HG02588 (cell line): ENCODE results near the gene GRIK5.
"Not testable (repeated sequence)": the region's sequence is repeated elsewhere in the genome, so short reads cannot be mapped to it uniquely, and the experiment has no call there.

Experiments
- ATAC-seq: cut with Tn5 transposase; IDR thresholded peaks from one replicate; pipeline ENCODE4 v1.9.1; 2021; ENCODE audit warnings: mild to moderate bottlenecking, moderate library complexity; ENCODE audit not compliant: unreplicated experiment

The GRIK5 gene

GRCh38 chr19:41991925-41992569, 78.0 kb downstream of the GRIK5 start:
- not testable (repeated sequence) for ATAC-seq

- ATAC-seq = no peak
Observed at GRCh38 chr19:41991025-41991424, 79.0 kb downstream of the GRIK5 start.

- no peak for ATAC-seq
Observed at GRCh38 chr19:41990615-41991014, 79.4 kb downstream of the GRIK5 start.

DNA sequence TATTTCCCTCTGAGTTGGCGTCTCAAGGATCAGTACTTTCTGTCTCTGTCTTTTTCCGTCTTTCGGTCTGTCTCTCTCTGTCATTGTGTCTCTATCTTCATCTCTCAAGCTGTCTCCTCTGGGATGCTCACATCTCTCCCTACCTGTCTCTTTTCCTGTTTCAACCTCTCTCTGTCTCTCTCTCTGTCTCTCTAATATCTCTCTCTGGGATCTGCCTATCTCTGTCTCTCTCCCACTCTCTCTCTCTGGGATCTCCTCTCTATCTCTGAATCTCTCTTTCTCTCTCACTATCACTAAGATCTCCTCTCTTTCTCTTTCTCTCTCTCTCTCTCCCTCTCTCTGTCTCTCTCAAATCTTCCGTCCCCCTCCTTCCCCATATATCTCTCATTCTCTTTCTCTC, 80.0 kb downstream of the GRIK5 start:
- ATAC-seq = no peak

DNA sequence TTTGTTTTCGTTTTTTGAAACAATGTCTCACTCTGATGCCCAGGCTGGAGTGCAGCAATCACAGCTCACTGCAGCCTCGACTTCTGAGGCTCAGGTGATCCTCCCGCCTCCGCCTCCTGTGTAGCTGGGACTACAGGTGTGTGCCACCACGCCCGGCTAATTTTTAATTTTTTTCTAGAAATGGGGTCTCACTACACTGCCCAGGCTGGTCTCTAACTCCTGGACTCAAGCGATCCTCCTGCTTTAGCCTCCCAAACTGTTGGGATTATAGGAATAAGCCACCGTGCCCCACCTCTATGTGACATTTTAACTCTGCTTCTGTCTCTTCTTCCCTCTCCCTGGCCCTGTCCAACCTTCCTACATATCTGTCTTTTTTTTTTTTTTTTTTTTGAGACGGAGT, 81.1 kb downstream of the GRIK5 start:
- ATAC-seq = no peak

DNA sequence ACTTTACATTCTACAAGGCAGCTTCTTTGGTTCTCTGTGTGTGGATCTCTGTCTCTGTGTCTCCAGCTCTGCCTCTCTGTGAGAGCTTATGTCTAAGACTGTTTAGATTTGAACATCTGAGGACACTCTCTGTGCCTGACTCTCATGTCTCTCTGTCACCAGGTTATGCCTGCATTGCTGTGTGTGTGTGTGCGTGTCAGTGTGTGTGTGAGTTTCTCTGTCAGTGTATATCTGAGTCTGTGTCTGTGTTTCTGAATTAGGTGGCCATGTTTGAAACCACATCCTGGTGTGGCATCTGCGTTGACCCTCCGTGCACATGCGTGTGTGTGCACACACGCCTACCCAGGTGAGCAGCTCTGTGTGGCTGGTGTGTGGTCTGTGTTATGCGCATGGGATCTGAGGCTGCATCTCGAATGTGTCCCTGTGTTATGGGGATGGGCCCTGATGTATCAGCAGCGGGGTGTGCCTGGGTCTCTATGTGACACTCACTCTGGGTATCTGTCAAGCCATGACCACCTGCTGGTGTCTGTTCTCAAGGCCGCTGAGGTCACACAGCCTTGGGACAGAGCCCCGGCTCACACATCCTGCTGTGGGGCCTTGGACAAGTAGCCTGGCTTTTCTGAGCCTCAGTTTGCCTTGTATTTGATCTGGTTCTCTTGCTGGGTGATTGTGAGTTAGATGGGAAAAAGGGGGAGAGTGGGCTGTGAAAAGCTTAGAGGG, 82.7 kb downstream of the GRIK5 start:
- ATAC-seq = no peak

- no peak for ATAC-seq
Observed at GRCh38 chr19:41984961-41985360, 85.0 kb downstream of the GRIK5 start.

DNA sequence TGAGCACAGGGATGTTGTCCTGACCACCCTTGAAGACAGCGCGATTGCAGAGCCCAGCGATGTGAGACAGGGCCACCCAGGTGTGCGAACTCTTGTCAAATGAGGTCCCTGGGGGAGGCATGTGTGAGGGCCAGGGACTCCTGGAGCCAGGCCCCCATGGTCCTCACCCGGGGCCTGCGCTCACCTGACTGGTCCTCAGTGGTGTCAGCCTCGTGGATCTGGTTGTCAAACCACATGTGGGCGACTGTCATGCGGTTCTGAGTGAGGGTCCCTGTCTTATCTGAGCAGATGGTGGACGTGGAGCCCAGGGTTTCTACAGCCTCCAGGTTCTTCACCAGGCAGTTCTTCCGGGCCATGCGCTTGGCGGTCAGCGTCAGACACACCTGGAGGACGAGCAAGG, 88.3 kb downstream of the GRIK5 start:
- ATAC-seq = no peak

DNA sequence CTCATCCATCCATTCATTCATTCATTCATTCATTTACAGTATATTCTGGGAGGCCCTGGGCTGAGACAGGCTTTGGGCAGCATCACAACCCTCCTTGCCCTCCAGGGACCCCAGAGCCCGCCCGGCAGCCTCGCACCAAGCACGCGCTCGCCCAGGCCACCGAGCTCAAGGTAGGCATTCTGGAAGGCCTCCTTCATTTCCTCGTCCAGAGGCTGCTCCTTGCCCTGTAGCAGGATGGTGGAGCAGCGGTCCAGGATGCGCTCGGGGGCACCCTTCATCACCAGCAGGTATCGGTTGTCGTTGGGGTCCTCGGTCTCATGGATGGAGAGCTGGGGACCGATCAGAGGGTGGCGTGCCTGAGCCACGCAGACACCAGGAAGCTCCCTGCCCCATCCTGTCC, 91.5 kb downstream of the GRIK5 start:
- ATAC-seq = no peak

DNA sequence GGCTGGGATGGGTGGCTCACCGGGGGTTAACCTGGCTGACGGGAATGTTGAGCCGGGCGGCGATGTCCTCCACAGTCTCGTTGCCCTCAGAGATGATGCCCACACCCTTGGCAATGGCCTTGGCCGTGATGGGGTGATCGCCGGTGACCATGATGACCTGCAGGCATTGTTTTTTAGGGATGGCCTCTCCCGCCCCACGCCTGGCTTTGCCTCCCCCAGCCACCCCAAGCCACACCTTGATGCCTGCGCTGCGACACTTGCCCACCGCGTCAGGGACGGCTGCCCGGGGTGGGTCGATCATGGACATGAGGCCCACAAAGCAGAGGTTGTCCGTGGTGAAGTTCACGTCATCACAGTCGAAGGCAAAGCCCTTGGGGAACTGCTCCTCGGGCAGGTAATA, 92.1 kb downstream of the GRIK5 start:
- ATAC-seq = no peak

DNA sequence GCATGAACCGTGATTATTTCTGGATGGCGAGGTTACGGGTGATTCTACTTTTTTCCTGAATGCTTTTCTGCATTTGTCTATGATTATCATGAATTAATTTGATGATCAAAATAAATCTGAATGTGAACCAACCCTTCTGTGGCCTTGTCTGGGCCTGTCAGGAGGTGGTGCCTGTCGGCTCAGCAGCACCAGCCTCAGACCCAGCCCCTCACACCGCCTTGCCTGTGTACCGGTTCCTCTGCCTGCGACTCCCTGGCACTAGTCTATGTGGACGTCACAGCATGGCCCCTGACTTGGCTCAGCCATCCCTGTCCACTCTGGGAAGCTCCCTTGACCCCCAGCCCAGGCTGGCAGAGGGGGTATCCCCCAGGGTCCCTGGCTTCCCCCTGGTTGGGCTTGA, 95.4 kb downstream of the GRIK5 start:
- ATAC-seq = no peak

DNA sequence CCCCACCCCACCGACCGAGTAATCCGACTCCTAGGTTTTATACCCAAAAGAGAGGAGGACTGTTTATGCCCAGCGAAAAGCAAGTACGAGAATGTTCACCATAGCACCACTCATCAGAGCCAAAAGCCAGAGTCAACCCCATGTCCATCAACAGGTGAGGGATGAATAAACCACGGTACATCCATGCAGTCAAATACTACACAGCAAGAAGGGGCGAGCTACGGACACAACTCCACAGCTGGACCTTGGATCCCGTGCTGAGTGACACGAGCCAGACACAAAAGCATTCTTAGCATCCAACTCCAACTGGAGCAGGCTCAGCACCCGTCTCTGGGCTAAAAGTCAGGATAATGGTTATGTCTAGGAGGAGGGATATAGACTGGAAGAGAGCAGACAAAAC, 98.6 kb downstream of the GRIK5 start:
- ATAC-seq = no peak

DNA sequence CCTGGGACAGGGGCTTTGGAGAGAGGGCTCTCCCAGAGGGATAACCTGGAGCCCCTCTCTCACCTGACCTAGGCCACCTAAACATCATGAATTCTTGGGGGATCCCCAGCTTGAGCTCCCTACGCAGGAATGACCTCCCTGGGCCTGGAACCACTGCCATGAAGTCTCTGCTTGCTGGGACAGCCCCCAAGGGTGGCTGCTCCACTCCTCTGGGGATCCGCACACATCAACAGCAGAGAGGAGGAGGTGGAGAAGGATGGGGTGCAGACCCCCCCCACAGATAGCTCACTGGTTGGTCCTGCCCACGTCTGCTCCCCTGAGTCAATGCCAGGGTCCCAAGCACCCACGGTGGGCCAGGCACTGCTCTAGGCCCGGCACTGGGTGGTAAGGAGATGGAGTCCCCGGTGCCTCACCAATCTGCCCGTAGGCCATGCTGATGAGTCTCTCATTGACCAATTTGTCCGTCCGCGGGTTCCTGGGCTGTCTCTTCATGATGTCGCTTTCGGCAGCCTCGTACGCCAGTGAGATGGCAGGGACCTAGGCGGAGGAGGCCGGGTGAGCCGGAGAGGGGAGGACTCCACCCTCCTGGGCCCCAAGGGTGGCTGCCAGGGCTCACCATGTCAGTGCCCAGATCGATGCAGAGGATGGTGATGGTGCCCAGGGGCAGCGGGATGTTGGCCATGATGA, 100.1 kb downstream of the GRIK5 start:
- ATAC-seq = no peak

GRCh38 chr19:41968751-41969595, 101.0 kb downstream of the GRIK5 start:
- ATAC-seq = no peak

DNA sequence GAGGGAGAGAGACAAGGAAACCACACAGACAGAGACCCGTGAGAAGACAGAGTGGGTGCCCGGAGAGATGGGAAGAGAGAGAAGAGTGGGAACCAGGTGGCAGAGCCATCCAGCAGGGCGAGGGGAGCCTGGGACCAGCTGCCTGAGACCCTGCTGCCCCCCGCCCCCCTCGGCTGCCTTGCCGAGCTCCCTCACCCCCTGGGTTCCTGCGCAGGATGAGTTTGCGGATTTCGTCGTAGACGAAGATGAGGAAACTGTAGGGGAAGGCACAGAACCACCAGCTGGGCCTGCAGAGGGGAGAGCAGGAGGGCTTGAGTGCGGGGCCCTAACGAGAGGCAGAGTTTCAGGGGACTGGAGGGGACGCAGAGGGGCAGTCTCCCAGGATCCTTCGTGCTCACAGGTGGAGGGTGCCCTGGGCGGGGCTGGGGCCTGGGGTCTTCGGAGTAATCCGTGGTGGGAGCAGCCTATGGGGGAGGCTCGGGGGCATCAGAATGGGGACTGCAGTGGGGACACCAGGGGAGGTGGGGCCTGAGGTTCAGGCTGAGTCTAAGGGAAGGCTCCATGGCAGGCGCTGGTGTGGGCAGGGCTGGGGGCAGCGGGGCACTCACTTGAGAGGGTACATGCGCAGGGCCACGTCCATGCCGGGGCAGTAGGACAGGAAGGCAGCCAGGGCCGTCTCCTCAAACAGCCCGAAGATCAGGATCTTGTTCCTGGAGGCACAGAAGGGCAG, 102.8 kb downstream of the GRIK5 start:
- ATAC-seq = no peak

DNA sequence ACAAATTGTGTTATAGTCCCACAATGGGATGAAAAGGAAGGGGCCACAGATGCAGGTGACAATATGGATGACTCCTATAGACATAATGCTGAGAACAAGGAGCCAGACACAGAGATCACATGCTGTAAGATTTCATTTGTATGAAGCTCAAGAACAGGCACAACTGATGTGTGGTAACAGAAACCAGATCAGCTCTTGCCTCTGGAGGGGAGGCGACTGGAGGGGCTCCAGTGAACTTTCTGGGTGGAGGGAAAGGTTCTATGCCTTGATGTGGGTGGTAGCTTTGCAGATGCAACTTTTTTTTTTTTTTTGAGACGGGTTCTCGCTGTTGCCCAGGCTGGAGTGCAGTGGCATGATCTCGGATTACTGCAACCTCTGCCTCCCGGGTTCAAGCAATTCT, 104.9 kb downstream of the GRIK5 start:
- no peak for ATAC-seq

- ATAC-seq = no peak
Observed at GRCh38 chr19:41960973-41961372, 109.0 kb downstream of the GRIK5 start.

DNA sequence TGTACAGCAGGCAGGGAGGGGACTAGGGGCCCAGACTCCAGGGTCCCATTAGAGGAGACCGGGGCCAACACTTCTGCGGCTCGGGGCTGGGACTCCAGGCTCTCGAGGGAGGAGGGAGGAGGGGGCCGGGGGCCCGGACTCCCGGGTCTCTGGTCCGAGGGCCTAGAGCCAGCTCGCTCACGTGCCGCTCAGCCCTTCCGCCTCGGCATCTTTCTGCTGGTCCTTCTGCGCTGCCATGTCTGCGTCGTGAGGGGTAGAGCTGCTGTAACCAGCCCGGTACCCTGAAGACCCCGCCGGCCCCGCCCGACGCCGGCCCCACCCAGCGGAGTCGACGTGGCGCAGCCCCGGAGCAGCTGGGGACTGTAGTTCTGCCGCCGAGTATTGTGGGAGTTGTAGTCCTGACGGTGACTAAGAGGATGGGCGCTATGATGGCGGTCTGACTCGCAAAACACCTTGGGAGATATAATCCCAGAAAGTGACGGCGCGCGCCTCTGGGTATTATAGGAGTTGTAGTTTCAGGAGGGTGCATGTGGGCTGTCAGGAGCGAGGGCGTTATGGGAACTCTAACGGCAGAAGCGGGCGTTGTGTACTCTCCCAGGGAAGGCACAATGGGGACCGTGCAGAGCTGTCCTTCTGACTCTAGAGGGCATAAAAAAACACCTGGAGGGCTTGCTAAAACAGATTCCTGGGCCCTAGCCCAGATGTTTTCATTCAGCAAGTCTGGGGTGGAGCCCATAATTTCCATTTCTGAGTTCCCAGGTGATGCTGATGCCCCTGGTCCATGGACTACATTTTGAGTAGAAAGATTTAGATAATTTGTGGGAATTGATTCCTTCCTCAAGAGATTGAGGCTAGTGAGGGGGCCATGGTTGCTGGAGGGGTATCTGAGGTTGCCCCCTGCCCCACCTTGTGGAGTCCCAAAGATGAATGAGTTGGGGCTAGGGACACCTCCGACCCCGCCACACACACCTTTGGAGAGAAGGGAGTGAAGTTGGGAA, 110.7 kb downstream of the GRIK5 start, which contains the start of gene RABAC1:
Gene RABAC1, minus strand, starts transcription at position 266 of the 998 bp plus-strand sequence. Its CDS starts 29 bp downstream, at position 237.
- peak; percentile 85 for ATAC-seq

DNA sequence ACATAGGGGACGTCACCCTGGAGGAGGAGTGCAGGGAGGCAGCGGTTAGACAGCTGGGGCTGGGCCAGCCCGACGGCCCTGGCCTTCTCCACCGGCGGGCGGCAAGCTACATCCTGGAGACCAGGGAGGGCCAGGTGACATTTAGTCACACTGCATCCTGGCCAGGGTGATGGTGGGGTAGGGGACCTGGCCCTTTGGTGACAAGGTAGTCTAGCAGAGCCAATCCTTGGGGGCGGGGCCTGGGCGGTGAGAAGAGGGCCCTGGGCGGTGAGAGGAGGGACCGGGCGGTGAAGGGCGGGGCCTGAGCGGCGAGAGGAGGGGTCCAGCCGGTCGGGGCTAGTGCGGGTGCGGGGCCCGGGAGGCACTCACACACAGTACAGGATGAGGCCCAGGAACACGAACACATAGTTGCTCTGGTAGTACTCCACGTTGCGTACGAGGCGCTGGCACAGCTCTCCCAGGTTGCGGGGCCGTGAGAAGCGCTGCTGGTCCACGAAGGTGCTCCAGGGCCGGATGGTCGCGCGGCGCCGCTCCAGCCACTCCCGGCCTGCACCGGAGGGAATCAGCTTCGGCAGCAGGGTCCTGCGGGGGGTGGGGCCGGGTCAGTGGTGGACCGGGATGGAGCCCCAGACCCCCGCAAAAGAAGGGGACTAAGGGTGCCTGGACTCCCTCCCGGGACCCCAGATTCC, 111.5 kb downstream of the GRIK5 start:
- ATAC-seq = peak; percentile 44
